Stimulated activated CD4-positive, alpha-beta T cell treated with anti-CD3 and anti-CD28 coated beads, Interleukin-12 subunit alpha, Interleukin-12 subunit beta, amount 100 ng/mL, for 4 hours (primary cell): Measurements from ENCODE around the gene PODNL1.

Experiments used
- DNase-seq: peaks from one replicate; pipeline ENCODE4 v3.0.0-alpha.2; 2020

The PODNL1 gene

DNA sequence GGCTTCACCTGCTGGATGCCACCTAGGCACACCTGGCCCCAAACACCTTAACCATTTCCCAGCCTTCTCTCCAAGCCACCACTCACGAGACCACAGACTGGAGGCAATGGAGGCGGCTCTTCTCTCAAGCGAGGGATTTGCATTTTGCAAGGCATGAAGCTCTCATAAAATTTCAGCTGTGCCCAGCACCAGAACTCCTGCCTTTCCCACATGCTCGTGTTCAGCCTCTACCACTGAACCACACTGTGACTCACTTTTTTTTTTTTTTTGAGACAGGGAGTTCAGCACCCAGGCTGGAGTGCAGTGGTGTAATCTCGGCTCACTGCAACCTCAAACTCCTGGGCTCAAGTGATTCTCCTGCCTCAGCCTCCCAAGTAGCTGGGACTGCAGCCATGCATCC, 50.7 kb downstream of the PODNL1 start:
- no peak for DNase-seq

DNA sequence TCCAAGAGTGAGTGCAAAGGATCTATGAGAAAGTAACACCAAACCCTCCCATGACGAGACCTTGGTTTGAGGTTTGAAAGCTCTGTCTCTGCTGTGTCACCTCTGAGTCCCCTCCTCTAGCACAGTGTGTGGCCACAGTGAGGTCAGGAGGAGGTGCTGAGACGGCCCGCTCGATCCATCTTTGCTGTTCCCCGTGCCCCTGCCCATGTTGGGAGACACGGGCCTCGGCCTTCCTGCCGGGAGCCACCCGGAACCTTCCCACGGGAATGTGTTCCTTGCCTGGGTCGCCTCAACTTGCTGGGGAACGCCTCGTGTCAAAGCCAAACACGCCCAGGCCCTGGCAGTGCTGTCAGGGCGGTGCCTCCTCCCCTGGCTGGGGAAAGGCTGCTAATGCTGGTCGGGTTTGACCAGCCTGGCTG, 51.2 kb downstream of the PODNL1 start:
- DNase-seq = no peak

DNA sequence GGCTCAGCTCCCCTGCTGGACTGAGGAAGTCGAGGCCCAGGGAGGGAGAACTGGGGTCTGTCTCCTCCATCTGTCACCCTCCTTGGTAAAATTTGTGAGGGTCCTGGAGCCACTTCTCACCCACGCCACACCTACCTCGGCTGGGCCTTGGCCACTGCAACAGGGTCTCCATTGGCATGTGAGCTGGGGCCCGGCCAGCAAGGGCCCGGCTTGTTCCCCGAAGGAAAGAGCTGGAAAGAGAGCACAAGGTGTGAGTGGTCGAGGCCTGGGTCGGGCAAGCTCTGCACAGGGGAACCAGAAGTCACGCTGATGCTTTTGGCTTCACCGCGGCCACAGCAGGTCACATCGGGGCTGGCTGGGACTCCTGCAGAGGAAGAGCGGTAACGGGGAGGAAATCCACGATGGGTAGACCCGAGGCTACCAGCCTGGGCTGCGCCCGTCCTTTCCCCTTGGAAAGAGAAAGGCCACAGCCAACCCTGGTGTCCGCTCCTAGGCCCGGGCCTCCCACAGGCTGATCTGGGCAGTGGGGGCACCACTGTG, 52.3 kb downstream of the PODNL1 start:
- DNase-seq = no peak

DNA sequence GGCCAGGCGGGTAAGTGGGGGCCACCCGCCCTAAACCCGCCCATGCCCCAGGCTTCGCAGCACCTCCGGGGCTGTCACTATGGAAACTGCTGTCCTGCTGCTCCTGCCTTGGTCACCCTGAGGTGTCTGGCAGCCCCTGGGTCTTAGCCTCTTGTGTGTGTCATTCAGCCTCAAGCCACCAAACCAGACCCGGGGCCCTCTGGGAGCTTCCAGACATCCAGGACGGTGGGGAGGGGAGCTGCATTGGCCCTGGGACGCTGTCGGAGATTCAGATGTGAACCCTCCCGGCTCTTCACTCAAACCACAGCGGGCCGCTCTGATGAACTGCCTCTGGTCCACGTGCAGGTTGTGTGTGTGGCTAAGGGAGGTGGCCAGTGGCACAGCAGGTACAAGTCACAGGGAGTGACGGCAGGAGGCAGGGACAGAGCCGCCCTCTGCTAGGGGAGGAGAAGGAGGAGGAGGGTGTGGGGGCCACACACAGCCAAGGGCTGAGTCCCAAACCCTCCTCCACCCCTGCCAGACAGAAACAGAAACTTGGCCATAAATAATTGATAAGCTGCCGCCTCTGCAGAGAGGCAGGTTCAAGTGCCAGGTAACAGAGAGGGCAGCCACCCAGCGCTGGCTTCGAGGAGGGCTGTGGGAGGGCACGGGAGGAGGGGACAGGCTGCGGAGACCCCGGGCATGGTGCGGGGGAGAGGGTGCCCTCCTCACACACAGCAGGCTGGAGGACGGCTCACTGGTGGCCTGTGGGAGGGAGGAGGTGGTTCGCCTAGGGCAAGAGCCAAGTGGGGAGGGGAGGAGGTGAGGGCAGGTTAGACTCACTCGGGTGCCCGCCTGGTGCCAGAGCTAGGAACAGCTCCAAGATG, 53.3 kb downstream of the PODNL1 start:
- DNase-seq = no peak

DNA sequence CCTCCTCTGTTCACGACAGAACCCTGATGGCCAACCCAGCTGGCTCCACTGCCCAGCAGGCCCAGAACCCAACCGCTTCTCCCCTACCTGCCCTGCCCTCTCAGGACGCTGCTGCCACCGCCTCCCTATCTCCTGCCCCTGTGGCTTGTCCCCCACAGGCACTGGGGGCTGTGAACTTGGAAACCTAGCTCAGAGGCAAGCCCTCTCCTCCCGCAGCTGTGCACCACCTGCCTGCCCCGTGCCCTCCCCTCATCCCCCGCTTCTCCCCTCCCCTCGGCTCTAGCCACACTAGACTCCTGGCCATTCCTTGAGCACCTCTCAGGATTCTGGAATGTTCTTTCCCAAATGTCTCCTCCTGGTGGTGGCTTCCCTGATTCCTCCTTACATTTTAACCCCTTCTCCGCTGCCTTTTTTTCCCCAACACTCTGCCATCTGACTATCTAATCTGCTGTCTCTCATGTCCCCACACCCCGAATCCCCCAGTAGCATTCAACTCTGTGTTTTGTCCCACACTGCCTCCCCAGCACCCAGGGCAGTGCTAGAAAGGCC, 54.6 kb downstream of the PODNL1 start:
- no peak for DNase-seq

DNA sequence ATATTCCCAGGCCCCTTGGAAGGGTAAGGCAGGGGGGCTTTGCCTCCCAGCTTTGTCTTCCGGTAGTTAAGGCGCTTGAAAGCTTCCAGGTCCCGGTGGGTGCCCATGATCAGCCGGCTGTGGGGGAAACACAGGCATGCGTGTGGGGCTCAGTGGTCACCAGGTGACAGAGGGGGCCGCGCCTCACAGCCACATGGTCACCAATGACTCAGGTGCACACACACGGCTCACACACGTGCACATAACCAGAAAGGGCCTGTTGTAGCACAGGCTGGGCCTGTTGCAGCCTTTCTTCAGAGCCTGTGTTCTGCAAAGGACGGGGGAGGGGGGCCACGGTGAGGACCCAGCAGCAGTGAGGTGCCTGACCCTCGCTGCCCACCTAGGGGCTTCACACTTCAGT, 55.4 kb downstream of the PODNL1 start:
- no peak for DNase-seq

DNA sequence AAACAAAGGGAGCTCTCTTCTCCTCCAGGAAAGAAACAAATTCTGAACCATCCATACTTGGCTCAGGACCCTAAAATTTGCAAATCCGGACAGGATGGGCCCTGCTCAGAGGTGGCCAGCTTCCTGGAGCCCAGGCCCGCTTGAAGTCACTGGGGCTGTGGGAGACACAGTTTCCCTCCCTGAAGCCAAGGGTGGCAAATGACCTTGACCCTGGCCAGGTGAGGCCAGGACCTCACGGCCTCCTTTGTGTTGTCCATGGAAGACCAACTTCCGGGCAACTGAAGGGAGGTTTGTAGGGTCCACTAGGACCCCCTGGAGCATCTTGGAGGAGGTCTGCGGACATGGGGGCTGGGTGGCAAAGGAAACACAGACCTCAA, 55.8 kb downstream of the PODNL1 start:
- no peak for DNase-seq

DNA sequence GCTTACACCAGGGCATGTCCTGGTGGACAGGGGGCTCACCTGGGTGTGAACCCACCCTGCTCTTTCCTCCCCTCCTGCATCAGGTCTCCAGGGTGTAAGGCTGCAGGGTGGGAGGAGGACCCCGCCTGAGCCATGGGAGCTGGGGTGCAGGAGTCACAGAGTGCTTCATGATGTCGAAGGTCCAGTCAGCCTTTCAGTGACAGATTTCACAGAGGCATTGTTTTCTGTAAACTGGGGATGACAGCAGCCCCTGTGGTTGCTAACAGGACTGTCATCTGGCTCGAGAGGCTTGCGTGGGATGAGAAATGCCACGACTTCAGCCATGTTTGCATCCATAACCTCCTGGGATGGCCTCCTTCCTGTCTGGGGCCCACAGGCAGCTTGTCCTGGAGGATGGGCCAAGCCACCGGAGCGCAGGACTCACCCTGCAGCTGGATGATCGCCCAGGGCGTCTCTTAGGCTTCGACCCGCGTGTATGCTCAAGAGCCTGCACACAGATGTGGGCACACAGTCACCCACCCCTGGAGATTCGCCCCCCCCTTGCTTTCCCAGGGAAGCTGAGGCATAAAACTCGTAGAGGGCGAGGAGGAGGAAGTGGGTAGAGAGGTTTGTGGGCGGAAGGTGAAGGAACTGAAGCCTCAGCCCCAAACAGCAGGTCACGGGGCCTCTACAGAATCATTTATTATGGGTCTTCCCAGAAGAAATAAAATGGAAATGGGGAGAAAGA, 56.4 kb downstream of the PODNL1 start:
- no peak for DNase-seq

DNA sequence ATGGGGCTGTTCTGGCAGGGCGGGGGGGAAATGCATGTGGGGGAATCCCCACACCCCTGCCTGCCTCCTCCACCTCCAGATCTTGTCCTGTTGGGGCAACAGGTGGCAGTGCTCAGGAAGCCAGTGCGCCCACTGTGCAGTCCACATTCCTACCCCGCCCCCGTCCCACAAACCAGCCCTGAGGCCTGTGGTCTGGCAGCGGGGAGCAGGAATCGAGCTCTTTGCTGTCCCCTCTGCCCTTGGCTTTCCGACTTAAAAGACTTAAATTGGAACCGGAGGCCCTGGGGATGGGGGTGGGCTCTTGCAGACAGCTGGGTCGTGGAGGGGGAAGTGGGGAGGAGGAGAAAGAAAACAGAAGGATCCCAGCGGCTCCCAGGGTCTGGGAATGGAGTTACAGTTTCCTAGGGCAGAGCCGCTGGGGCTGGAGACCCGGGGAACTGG, 56.9 kb downstream of the PODNL1 start:
- no peak for DNase-seq
